LNCAP (cell line): ENCODE measurements around the gene PYCARD.

Experiments
- TF ChIP-seq, protein P1 (sequence below): fragments of 450-650 bp; IDR thresholded peaks from 2 replicates; pipeline ENCODE4 v1.5.1; 2017; ENCODE audit warnings: mild to moderate bottlenecking

PYCARD gene

GRCh38 chr16:31183432-31184428, 18.8 kb downstream of the PYCARD start:
- TF ChIP-seq, protein P1, sequence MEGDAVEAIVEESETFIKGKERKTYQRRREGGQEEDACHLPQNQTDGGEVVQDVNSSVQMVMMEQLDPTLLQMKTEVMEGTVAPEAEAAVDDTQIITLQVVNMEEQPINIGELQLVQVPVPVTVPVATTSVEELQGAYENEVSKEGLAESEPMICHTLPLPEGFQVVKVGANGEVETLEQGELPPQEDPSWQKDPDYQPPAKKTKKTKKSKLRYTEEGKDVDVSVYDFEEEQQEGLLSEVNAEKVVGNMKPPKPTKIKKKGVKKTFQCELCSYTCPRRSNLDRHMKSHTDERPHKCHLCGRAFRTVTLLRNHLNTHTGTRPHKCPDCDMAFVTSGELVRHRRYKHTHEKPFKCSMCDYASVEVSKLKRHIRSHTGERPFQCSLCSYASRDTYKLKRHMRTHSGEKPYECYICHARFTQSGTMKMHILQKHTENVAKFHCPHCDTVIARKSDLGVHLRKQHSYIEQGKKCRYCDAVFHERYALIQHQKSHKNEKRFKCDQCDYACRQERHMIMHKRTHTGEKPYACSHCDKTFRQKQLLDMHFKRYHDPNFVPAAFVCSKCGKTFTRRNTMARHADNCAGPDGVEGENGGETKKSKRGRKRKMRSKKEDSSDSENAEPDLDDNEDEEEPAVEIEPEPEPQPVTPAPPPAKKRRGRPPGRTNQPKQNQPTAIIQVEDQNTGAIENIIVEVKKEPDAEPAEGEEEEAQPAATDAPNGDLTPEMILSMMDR = no peak

- TF ChIP-seq, protein P1 = no peak
Measured at GRCh38 chr16:31182391-31182790, 20.2 kb downstream of the PYCARD start.

- TF ChIP-seq, protein P1 = no peak
Measured at GRCh38 chr16:31181102-31181830, 21.3 kb downstream of the PYCARD start.

GRCh38 chr16:31179747-31180459, 22.7 kb downstream of the PYCARD start, which contains the start of gene FUS:
Gene FUS (plus strand): TSS chr16:31180139. CDS start chr16:31180215, 76 bp downstream.
- TF ChIP-seq, protein P1 = no peak

DNA sequence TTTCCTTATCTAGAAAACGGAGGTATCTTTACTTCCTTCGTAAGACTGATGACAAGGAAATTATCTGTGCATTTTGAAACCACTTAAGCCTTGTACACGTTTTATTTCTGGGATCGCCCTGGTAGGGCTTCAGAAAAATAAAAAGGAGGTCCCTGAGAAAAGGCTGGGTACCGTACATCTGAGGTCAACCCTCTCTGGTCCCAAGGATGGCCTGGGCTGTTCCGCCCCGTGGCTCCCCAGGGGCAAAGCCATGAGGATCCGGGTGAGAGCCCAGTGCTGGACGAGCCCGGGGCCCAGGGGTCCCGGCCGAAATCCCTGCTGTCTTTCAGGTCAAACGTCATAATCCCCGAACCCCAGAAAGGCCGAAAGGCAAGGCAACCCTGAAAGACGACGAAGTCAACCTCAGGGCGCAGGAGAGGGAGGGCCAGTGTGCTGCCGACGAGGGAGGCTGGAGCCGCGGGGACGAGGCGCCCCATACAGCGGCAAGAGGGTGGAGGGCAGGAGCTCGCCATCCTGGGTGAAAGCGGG, 23.3 kb downstream of the PYCARD start:
- TF ChIP-seq, protein P1 = no peak

DNA sequence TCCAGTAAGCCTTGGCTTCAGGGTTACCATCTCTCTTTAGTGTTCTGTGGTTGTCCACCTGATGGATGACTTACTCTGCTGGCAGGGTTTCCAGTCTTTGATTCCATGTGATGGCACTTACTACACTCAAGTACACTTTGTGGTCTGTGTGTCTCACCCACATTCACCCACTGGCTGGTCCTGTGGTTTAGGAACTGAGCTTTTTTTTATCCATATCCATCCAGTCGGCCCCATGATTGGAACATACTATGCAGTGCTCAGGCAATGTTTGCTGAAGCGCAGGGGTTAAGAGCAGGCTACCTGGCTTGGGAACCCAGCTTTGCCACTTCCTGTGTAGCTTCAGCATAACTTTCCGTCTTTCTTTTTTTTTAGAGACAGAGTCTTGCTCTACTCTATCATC, 25.4 kb downstream of the PYCARD start:
- TF ChIP-seq, protein P1 = no peak

- TF ChIP-seq, protein P1 = no peak
Measured at GRCh38 chr16:31168848-31169247, 33.7 kb downstream of the PYCARD start.
